ENCODE measurements around the gene MRPS12. TPM values are rescaled to one million over a fixed set of nuclear protein-coding genes. Genes with fewer than 3 reads are reported as not detected.

MRPS12 gene
- total RNA-seq, 1 donor: 24.6 TPM

DNA sequence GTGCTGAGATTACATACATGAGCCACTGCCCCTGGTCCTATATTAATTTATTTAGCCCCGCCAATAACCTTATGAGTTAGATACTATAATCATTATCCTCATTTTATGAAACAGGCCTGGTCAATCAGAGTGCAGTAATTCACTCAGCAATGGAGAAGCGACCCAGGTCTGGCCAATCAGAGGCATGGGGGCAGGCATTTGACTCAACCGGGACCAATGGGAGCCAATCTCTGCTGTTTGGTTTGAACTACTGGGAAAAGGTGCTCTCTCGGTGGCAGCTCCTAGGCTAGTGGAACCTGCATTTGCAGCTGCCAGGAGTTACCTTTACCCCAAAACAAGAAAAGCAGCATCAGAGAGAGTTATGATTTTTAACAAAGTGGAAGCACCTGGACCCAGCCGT is 37.9 kb upstream of the MRPS12 start:
- no peak for DNase-seq (ENCODE audit: low read depth)
- no peak overlapping the region for H3K4me3 ChIP-seq (ENCODE audit: low read depth, low read length)
- TF ChIP-seq CTCF (IDR thresholded peaks at IDR 0.05; ENCODE audit: insufficient read depth, low read depth, low read length): no peak

DNA sequence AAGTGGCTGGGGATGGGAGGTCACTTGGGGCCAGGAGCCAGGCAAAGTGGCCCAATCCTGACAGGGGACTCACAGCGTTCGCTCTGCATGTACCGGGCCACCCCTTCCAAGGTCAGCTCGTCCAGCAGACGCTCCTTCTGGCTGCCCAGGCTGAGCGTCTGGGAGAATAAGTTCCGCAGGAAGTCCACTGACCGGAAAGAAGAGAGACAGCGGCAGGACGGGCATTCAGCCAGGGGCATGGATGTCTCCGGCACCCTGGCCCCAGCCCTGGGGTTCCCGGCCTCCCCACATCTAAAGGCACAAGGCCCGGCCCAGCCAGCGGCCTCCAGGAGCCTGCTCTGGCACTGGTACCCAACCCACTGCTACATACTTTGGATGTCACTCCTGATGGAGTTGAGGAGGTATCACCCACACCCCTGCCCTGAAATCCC is 37.4 kb upstream of the MRPS12 start:
- DNase-seq (ENCODE audit: low read depth): no peak
- H3K4me3 ChIP-seq (ENCODE audit: low read depth, low read length): no peak overlapping the region
- no peak for TF ChIP-seq CTCF (IDR thresholded peaks at IDR 0.05; ENCODE audit: insufficient read depth, low read depth, low read length)

- TF ChIP-seq CTCF (IDR thresholded peaks at IDR 0.05; ENCODE audit: insufficient read depth, low read depth, low read length): no peak
- DNase-seq (ENCODE audit: low read depth): no peak
- H3K4me3 ChIP-seq (ENCODE audit: low read depth, low read length): no peak overlapping the region
These were observed 35.8 kb upstream of the MRPS12 start for GRCh38 chr19:38894968-38895367.

DNA sequence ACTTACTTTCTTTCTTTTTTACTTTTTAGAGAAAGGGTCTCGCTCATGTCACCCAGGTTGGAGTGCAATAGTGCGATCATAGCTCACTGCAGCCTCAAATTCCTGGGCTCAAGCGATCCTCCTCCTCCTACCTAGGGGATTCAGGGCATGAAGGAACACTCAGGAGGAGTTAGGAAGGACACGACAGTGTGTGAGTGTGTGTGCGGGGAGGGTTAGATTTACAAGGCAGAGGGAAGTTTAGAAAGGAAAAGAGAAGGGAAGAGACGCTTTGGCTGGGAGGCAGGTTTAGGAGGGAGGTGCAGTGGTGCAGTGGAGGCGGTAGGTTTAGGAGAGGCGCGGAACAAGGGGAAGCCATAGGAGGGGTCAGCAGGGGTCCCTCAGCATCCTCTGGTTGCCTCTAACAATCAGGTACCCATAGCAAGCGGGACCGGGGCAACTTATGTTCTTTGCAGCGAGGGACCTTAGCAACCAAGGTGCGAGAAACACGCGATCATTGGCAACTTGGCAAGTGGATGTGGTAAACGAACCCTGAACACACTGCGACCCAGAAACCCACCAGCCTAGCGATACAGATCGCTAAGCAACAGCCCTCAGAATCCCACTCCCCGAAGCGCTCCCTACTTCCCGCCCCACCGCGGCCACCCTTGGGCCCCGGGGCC is 31.8 kb upstream of the MRPS12 start:
- TF ChIP-seq CTCF (IDR thresholded peaks at IDR 0.05; ENCODE audit: insufficient read depth, low read depth, low read length): no peak
- peak overlapping the region; percentile 94 for H3K4me3 ChIP-seq (ENCODE audit: low read depth, low read length)
- peak; percentile 22 for DNase-seq (ENCODE audit: low read depth)

DNA sequence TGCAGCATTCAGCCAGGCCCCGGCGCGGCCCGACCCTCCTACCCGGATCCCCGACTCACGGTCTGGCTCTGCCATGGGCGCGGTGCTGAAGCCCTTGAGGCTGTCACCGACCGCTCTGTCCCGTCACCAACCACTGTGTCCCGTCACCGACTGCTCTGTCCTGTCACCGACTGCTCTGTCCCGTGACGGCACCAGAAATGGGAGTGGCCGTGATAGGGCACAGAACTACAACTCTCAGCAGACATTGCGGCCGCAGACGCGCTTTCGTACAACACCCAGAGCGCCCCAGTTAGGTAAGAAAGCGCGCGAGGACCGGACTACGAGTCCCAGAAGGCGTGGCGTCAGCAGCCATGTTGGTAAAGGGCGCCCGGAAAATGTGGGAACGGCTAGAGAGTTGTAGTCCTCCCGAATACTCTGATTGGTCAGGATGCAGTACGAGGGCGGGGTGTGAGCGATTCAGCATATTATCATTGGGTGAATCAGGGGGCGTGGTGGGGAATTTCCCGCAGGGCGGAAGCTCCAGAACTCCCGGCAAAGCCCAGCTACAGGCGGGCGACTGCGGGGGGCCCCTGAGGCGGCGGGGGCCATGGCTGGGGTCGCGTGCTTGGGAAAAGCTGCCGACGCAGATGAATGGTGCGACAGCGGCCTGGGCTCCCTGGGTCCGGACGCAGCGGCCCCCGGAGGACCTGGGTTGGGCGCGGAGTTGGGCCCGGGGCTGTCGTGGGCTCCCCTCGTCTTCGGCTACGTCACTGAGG is 31.1 kb upstream of the MRPS12 start, which contains the start of the genes NFKBIB and SIRT2:
TSS of gene NFKBIB (plus strand) at position 523 of the 755 bp plus-strand sequence. CDS start at position 587, 64 bp downstream.
TSS of gene SIRT2 (minus strand) at position 172 of the 755 bp plus-strand sequence. CDS start at position 75, 97 bp downstream.
- DNase-seq (ENCODE audit: low read depth): peak; percentile 100
- peak within 1 kb of the TSS; percentile 94 for H3K4me3 ChIP-seq (ENCODE audit: low read depth, low read length)
- TF ChIP-seq CTCF (IDR thresholded peaks at IDR 0.05; ENCODE audit: insufficient read depth, low read depth, low read length): no peak

DNA sequence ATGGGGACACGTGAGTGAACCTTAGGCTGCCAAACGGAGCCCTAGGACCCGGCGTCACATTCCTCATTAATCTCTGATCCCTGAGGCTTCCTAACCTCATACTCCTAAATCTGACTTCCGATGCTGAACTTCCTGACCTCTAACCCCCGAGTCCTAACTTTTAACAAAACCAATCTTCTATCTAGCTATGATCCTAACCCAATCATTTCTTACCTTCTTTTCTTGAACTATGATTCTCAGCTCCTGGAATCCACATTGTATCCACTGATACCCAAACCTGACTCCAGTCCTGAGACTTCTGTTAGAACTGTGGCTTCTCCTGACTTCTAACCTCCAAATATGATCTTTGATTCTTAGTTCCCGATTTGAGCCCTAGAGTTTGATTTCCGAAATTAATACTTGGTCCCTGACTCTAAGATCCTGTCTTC is 30.5 kb upstream of the MRPS12 start:
- TF ChIP-seq CTCF (IDR thresholded peaks at IDR 0.05; ENCODE audit: insufficient read depth, low read depth, low read length): no peak
- H3K4me3 ChIP-seq (ENCODE audit: low read depth, low read length): peak overlapping the region; percentile 94
- peak; percentile 82 for DNase-seq (ENCODE audit: low read depth)
